Endodermal cell (in vitro differentiated cells): ENCODE measurements around the gene CCDC30. TPM values are rescaled to one million over a fixed set of nuclear protein-coding genes. Genes with fewer than 3 reads are reported as not detected.

ENCODE experiments used
- DNase-seq: peaks from one replicate; pipeline ENCODE4 v3.0.0-alpha.2; 2017
- H3K27ac ChIP-seq: 2 replicates; pipeline ENCODE4 v1.5.1; 2013; ENCODE audit warnings: mild to moderate bottlenecking, low read depth, low read length, moderate library complexity
- H3K27me3 ChIP-seq: 2 replicates; pipeline ENCODE4 v1.6.1; 2013; ENCODE audit warnings: mild to moderate bottlenecking, low read length, moderate library complexity; ENCODE audit not compliant: insufficient read depth, control insufficient read depth, poor library complexity, severe bottlenecking
- H3K36me3 ChIP-seq: 2 replicates; pipeline ENCODE4 v1.7.0; 2013; ENCODE audit warnings: mild to moderate bottlenecking, low read length, moderate library complexity; ENCODE audit not compliant: control insufficient read depth, insufficient read depth
- H3K4me1 ChIP-seq: one replicate; pipeline ENCODE4 v1.7.0; 2013; ENCODE audit warnings: low read length; ENCODE audit not compliant: control insufficient read depth, insufficient read depth
- H3K4me3 ChIP-seq: 2 replicates; pipeline ENCODE4 v1.5.1; 2013; ENCODE audit warnings: mild to moderate bottlenecking, low read length, moderate library complexity
- H3K9ac ChIP-seq: 2 replicates; pipeline ENCODE4 v1.6.1; 2013; ENCODE audit warnings: mild to moderate bottlenecking, low read length, moderate library complexity; ENCODE audit not compliant: poor library complexity, severe bottlenecking; ENCODE audit errors: extremely low read depth
- H3K9me3 ChIP-seq: 2 replicates; pipeline ENCODE4 v1.6.1; 2013; ENCODE audit warnings: mild to moderate bottlenecking, low read length, moderate library complexity; ENCODE audit not compliant: control insufficient read depth
- H3K27ac Mint-ChIP-seq: 2 replicates; pipeline ENCODE4 v1.8.0; 2020; ENCODE audit warnings: mixed read lengths
- H3K27me3 Mint-ChIP-seq: 2 replicates; pipeline ENCODE4 v1.8.0; 2021; ENCODE audit warnings: mild to moderate bottlenecking, mixed read lengths; ENCODE audit not compliant: insufficient read depth
- H3K36me3 Mint-ChIP-seq: 2 replicates; pipeline ENCODE4 v1.8.0; 2020; ENCODE audit warnings: low read depth, mixed read lengths
- H3K4me1 Mint-ChIP-seq: 2 replicates; pipeline ENCODE4 v1.8.0; 2020; ENCODE audit warnings: mixed read lengths
- H3K4me3 Mint-ChIP-seq: 2 replicates; pipeline ENCODE4 v1.8.0; 2020; ENCODE audit warnings: mild to moderate bottlenecking, moderate library complexity, mixed read lengths
- H3K9me3 Mint-ChIP-seq: 2 replicates; pipeline ENCODE4 v1.8.0; 2020; ENCODE audit warnings: mild to moderate bottlenecking, mixed read lengths
- WGBS, 2 experiments: methylation state at CpG; one replicate each; pipeline versions ENCODE4 v1.1.5 to v1.1.7; 2013; ENCODE audit warnings: missing lambda C conversion rate in 2 of 2, mixed read lengths in 1 of 2; ENCODE audit not compliant: insufficient coverage in 1 of 2, insufficient read length in 1 of 2; 5-methylcytosine and 5-hydroxymethylcytosine counted together
- total RNA-seq, 2 donors: library from RNA; stranded (reverse); fragmentation: NEBNext Ultra II Directional in 1 of 2; extraction: Animal tissue kit (Norgen Biotek cat#: 25700) in 1 of 2; gene quantifications; 2 replicates in 1 of 2; 3 replicates in 1 of 2; pipeline ENCODE4 v1.2.1, GENCODE V29; 2021
- TF ChIP-seq, protein P1 (sequence below): fragments of 200-600 bp; sonication (generic); conservative IDR thresholded peaks from 2 replicates; pipeline ENCODE4 v1.5.0; 2021; ENCODE audit warnings: antibody characterized with exemption, mild to moderate bottlenecking

CCDC30 gene
- total RNA-seq, 2 donors from 2014 or later, result 4.8 to 6.4 TPM

DNA sequence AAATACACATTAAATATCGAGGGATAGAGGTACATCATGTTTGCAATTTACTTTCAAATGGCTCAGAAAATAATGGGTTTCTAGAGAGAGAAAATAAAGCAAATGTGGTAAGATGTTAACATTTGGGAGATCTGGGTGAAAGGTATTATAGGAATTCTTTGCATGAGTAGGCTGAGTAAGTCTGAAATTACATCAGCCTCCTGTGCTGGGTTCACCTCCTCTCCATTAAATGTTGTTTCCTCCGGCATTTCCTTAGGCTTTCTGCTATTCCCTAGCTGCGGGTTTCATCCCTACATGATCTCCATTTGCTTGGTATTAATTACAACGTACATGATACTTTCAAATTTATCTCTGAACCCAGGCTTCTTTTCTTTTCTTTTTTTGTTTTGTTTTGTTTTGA, 38.9 kb upstream of the CCDC30 start:
- no peak for DNase-seq
- Histone ChIP-seq H3K36me3 (no peaks in the 10 kb centered on the region), H3K4me1 (no peaks in the 10 kb centered on the region), H3K9ac (no peak overlapping the region), H3K27me3 (no peaks in the 10 kb centered on the region), H3K4me3 (no peak overlapping the region), H3K9me3 (no peaks in the 10 kb centered on the region), H3K27ac (no peak overlapping the region)
- no peaks in the 10 kb centered on the region for H3K36me3 Mint-ChIP-seq
- H3K27ac Mint-ChIP-seq, result no peak overlapping the region
- H3K27me3 Mint-ChIP-seq, result no peaks in the 10 kb centered on the region
- TF ChIP-seq, protein P1, sequence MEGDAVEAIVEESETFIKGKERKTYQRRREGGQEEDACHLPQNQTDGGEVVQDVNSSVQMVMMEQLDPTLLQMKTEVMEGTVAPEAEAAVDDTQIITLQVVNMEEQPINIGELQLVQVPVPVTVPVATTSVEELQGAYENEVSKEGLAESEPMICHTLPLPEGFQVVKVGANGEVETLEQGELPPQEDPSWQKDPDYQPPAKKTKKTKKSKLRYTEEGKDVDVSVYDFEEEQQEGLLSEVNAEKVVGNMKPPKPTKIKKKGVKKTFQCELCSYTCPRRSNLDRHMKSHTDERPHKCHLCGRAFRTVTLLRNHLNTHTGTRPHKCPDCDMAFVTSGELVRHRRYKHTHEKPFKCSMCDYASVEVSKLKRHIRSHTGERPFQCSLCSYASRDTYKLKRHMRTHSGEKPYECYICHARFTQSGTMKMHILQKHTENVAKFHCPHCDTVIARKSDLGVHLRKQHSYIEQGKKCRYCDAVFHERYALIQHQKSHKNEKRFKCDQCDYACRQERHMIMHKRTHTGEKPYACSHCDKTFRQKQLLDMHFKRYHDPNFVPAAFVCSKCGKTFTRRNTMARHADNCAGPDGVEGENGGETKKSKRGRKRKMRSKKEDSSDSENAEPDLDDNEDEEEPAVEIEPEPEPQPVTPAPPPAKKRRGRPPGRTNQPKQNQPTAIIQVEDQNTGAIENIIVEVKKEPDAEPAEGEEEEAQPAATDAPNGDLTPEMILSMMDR, result no peak
- WGBS, 2 experiments, result 94% methylated on average over 4 of the region's 4 CpGs; no CpG with 5 or more reads in 1 of the 2 experiments
- peaks cover 1% of the 10 kb centered on the region for H3K9me3 Mint-ChIP-seq
- H3K4me3 Mint-ChIP-seq, result no peak overlapping the region
- peaks cover 13% of the 10 kb centered on the region for H3K4me1 Mint-ChIP-seq

DNA sequence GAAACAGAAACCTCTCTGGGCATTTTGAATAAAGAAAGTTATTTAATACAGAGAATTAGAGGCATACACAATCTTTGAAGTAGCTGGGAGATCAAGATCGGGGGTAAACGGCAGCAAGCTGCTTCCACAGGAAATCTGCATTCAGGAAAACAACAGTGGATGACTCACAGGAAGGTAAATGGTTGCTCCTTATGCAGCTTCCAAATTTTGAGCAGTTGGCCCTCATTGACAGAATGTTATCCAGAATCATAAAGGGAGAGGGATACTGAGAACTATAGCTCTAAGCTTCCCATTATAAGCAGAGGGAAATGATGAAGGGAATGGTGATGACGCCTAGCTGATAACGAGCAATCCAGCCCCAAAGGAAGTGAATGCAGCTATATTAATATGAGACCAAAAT, 35.8 kb upstream of the CCDC30 start:
- Histone ChIP-seq H3K36me3 (no peaks in the 10 kb centered on the region), H3K4me3 (no peak overlapping the region), H3K27ac (no peak overlapping the region), H3K27me3 (no peaks in the 10 kb centered on the region), H3K4me1 (no peaks in the 10 kb centered on the region), H3K9ac (no peak overlapping the region), H3K9me3 (no peaks in the 10 kb centered on the region)
- DNase-seq, result no peak
- no peak overlapping the region for H3K27ac Mint-ChIP-seq
- no peaks in the 10 kb centered on the region for H3K27me3 Mint-ChIP-seq
- WGBS, 2 experiments, result 92 to 93% methylated on average over 2 to 4 of the region's 4 CpGs
- H3K4me3 Mint-ChIP-seq, result no peak overlapping the region
- H3K9me3 Mint-ChIP-seq, result peaks cover 1% of the 10 kb centered on the region
- peaks cover 10% of the 10 kb centered on the region for H3K4me1 Mint-ChIP-seq
- TF ChIP-seq, protein P1, result no peak
- no peaks in the 10 kb centered on the region for H3K36me3 Mint-ChIP-seq

DNA sequence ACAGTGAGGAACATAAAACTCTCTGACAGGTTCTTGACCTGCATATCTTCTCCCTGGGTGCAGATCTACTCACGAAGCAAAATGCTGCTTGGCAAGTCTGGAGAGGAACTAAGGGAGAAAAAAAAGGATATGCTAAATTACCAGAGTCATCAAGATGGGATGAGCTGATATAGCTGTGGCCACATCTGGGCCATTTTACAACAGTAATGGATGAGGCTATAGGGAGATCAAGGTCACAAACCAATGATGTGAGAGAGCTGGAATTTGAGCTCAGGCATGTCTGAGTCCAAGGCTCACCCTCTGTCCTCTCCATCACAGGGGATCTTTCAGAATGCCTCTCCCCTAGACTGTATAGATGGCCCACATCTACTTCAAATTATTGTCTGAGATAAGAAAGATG, 33.5 kb upstream of the CCDC30 start:
- Histone ChIP-seq H3K9ac (no peak overlapping the region), H3K4me3 (no peak overlapping the region), H3K9me3 (no peaks in the 10 kb centered on the region), H3K27ac (no peak overlapping the region), H3K4me1 (peaks cover 4% of the 10 kb centered on the region), H3K36me3 (no peaks in the 10 kb centered on the region), H3K27me3 (no peaks in the 10 kb centered on the region)
- no peak for DNase-seq
- Mint-ChIP-seq H3K9me3 (peaks cover 1% of the 10 kb centered on the region), H3K27me3 (no peaks in the 10 kb centered on the region), H3K27ac (no peak overlapping the region), H3K4me3 (no peak overlapping the region), H3K4me1 (peaks cover 12% of the 10 kb centered on the region), H3K36me3 (no peaks in the 10 kb centered on the region)
- TF ChIP-seq, protein P1, result no peak
- WGBS, 2 experiments, result 85 to 100% methylated on average over 1 of the region's 1 CpG
